AML-193 (cell line): ENCODE data around the gene CEP250.
"Not testable (repeated sequence)": the region's sequence is repeated elsewhere in the genome, so short reads cannot be mapped to it uniquely, and the experiment has no call there.

Experiments
- DNase-seq, 2 experiments: peaks; one replicate each; lab custom pipeline; 2025; lab: John Stamatoyannopoulos, UW

Gene CEP250

DNA sequence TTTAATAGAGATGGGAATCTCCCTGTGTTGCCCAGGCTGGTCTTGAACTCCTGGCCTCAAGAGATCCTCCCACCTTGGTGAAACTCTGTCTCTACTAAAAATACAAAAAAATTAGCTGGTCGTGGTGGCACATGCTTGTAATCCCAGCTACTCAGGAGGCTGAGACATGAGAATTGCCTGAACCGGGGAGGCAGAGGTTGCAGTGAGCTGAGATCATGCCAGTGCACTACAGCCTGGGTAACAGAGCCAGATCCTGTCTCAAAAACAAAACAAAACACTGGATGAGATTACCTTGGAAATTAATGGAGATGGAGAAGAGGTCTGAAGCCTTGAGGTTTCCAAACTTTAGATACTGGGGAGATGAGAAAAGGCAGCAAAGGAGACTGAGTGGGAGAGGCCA, 2.1 kb downstream of the CEP250 start:
- DNase-seq, result not testable (repeated sequence)

DNA sequence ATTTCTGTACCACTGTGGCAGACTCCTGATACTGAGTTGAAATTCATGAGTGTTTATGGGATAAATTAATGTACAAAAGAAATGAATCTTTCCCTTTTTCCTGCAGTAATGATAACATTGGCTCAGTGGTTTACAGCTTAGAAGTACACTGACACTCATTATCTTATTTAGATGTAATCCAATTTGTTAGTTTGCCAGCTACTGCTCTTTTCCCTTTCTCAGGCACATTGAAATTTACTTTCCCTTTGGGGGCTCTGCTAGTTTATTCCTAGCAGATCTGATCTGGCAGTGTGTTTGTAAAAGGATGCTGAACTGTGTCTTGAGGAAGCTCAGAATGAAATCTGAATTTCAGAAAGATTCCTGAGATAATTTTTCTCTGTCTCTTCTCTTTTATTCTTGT, 3.0 kb downstream of the CEP250 start:
- no peak for DNase-seq

DNA sequence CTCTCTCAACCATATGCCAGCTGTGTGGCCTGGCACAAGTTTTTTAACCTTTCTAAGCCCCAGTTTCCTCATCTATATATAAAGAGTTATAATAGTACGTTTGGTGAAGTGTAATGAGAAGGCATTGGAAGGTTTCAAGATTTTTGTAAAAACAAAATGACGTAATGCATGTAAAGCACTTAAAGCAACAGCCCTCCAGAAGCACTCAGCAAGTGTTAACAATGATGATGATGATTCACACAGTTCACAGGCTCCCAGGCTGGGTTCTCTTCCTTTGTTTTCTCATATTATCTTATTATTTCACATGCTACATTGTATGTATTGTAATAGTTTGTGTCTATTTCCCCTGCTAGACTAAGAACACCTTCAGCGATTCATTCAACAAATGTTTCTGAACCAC, 6.2 kb downstream of the CEP250 start:
- no peak for DNase-seq

DNA sequence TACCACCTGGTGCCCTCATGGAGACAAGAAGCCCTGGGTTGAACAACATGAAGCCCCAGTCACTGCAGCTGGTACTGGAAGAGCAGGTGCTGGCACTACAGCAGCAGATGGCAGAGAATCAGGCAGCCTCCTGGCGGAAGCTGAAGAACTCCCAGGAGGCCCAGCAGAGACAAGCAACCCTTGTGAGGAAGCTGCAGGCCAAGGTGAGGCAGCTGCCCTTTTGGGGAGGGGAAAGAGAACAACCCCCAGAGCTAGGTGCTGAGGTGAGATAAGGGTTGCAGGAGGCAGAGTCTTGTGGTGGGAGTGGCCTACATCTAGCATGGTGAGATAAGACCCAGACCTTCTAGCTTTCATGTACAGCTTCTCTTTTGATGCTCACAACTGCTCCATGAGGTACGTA, 7.0 kb downstream of the CEP250 start:
- DNase-seq, result no peak

DNA sequence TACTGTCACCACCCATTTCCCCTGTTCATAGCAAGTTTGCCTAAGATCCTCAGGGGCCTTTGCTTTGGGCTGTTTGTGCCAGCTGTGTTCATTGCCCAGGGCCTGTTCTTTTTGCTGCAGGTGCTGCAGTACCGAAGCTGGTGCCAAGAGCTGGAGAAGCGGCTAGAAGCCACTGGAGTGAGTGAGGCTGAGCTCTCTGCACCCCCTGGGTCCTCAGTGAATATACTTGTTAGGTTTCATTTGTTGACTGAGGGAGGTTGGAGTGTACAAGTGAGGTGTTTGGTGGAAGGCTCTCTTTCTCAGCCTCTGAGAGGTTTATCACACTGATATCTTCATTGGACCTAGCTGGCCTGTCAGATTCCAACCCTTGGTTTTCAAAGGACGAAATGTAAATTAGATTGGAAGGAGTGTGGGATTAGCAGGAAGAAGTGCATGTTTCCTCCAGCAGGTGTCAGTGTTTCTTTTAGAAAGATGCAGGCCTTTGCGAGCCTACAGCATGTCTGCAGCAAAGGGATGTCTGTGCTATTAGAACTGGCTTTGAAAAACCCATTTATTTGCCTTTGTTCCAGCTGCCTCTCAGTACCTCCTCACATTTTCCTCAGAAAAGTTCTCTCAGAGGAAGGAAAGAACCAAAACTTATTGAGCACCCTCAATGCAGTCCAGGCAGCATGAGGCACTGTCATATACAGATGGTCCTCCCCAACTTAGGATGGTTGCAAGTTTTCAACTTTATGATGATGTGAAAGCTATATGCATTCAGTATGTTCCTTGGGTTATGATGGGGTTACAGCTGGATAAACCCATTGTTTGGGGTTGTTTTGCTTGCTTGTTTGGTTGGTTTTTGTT, 8.3 kb downstream of the CEP250 start:
- DNase-seq, result peak; percentile 49 to 60

DNA sequence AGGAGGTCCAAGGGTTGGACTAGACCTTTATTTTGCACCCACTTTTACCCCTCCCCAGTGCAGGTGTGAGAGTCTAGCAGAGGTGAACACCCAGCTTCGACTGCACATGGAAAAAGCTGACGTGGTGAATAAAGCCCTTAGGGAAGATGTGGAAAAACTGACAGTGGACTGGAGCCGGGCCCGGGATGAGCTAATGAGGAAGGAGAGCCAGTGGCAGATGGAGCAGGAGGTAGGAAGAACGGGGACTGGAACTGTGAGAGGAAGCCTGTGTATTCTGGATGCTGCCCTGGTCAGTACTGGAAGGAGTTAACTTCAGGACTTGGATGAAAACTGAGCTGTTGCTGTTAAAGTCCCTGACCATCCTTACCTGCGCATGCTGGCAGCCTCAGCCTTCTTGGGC, 10.6 kb downstream of the CEP250 start:
- DNase-seq, result no peak

DNA sequence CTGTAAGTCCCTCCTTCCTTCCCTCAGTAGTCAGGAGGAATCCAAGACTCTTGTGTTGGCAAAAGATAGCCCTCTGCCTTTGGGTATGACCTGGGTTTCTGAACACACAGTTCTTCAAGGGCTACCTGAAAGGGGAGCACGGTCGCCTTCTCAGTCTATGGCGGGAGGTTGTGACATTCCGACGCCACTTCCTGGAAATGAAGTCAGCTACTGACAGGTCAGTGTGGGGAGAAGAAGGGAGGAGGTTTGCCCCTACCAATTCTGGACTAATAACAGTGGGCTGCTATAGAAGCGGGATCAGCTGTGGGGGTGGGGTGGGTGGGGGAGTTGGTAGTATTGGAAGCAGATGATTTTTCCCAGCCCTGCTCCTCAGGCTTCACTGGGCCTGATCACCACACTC, 11.5 kb downstream of the CEP250 start:
- no peak for DNase-seq

DNA sequence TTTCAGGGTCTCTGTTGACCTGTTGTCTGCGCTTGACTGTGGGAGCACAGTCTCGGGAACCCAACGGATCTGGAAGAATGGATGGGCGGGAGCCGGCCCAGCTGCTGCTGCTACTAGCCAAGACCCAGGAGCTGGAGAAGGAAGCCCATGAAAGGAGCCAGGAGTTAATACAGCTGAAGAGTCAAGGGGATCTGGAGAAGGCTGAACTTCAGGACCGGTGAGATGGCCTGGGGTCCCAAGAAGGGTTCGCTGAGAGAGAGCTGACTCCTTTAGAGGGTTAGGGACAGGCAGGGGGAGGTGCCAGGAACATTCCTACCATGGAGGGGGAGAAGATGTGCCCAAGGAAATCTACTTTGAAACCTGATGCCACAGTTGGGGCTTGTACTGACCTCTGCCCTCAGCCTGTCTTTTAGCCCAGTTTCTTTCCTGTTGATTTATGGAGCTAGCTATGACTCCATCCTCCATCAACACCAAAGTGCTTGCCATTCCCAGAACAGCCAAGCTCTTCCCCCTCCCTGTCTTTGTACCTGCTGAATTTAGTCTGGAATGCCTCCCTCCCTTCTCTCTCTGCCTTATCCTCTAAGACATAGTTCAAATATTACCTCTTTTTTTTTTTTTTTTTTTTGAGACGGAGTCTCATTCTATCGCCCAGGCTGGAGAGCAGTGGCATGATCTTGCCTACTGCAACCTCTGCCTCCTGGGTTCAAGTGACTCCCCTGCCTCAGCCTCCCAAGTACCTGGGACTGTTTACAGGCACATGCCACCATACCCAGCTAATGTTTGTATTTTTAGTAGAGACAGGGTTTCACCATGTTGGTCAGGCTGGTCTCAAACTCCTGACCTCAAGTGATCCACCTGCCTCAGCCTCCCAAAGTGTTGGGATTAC, 12.2 kb downstream of the CEP250 start:
- no peak for DNase-seq

DNA sequence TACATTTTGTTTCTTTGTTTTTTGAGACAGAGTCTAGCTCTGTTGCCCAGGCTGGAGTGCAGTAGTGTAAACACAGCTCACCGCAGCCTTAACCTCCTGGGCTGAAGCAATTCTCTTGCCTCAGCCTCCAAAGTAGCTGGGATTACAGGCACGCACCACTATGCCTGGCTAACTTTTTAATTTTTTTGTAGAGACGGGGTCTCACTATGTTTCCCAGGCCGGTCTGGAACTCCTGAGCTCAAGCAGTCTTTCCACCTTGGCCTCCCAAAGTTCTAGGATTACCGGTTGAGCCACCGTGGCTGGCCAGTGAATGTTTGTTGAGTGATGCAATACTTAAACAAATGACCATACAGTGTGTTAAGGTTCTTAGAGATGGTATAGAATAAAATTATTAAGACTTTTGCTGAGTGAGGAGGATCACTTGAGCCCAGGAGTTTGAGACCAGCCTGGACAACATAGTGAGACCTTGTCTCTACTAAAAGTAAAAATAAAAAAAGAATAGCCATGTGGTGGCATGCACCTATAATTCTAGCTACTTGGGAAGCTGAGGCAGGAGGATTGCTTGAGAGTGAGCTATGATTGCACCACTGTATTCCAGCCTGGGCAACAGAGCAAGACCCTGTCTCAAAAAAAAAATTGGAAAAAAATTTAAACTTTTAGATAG, 13.4 kb downstream of the CEP250 start:
- no peak for DNase-seq

DNA sequence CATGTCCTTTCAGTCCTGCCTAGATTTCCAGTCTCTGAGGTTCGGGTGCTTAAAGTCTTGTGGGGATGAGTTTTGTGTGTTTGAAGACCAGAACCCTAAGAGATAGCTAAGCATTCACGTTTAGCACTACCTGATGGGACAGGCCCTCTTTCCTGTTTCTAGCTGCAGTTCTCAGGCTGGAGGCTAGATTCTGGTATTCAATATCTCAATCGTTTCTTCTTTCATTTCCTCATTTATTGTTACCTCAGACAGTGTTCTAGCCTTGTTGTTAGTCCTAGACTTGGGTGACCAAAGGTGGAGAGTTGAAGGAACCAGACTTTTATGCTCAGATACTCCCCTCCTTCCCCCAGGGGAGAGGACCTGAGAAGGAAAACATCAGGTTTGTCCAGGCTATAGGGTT, 16.8 kb downstream of the CEP250 start:
- DNase-seq, result no peak

DNA sequence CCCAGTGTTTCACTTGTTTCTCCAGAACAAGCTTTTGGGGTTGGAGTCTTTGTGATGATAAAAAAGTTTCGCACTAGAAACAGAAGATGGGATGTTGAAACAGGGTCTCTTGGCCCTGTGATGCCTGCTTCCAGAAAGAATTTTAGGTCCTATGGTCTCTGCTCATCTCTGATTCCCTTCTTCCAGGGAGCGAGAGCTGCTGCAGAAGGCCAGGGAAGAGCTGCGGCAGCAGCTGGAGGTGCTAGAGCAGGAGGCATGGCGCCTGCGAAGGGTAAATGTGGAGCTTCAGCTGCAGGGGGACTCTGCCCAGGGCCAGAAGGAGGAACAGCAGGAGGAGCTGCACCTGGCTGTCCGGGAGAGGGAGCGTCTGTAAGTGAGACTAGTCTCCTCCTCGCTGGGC, 18.3 kb downstream of the CEP250 start:
- no peak for DNase-seq

DNA sequence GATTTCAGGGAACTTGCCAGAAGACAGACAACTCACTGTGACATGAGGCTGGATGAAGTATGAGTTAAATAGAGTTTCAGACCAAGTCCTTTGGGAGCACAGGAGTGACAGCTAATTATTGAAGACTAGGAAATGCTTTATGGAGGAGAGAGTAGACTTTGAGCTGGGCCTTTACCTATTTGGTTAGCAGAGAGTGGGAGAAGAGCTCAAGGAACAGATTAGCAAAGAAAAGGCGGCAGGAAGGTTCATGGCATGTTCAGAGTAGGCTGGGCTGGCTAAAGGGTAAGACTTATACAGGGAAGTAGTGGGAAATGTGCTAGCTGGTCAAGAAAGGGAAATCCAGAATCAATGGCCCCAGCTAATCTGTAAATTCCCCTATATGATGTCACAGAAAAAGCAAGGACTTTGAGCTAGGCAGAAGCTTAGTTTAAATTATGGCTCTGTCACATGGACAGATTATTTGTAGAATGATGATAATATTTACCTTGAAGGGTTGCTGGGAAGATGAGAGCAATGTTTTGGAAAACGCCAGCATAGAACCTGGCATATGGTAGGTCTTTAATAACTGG, 19.0 kb downstream of the CEP250 start:
- no peak for DNase-seq

DNA sequence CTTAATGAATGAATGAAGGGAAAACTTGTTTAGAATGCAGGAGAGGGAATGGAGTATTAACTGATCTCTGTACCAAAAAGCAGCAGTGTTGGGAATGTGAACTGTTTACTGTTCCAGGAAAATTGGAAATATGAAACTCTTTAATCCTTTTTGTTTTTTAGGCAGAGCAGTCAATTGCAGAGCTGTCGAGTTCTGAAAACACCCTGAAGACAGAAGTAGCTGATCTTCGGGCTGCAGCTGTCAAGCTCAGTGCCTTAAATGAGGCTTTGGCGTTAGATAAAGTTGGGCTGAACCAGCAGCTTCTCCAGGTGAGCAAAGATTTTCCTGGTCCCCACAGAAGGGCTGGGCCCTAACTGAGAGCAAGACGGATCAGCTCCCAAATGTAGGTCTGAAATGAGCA, 20.9 kb downstream of the CEP250 start:
- no peak for DNase-seq

DNA sequence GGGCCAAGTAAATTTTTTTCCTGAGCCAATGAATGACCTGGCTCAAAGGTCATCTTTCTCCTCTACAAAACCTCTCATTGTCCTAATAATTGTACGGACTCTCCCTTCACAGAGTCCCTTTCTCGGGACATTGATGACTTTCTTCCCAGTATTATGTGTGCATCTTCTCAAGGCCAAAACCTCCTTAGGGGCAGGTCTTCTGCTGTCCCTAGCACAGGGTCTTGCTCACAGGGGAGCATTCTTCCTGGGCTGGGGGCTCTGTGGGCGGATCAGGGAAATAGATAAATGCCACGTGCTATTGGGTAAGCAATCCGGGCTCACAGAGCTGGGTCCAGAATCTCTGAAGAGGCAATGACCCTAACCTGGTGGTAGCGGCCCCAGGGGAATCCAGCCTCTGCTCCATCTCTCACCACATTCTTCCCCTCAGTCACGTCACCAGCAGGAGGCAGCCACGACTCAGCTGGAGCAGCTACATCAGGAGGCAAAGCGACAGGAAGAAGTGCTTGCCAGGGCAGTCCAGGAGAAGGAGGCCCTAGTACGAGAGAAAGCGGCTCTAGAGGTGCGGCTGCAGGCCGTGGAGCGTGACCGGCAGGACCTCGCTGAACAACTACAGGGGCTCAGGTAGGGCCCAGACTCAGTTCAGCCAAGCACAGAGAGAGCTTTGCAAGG, 23.5 kb downstream of the CEP250 start:
- no peak for DNase-seq

DNA sequence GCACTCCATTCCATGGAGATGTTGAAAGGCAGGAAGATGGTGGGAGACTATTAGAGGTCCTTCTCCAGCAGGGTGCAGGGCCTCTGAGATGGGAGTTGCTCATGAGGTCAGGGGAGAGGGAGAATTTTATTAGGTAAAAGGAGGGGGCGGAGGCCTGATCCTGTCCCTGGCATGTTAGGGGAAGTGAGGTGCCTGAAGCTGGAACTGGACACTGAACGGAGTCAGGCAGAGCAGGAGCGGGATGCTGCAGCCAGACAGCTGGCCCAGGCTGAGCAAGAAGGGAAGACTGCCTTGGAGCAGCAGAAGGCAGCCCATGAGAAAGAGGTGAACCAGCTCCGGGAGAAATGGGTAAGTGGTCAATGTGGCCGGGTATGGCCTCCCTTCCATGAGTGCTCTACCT, 24.4 kb downstream of the CEP250 start:
- no peak for DNase-seq

DNA sequence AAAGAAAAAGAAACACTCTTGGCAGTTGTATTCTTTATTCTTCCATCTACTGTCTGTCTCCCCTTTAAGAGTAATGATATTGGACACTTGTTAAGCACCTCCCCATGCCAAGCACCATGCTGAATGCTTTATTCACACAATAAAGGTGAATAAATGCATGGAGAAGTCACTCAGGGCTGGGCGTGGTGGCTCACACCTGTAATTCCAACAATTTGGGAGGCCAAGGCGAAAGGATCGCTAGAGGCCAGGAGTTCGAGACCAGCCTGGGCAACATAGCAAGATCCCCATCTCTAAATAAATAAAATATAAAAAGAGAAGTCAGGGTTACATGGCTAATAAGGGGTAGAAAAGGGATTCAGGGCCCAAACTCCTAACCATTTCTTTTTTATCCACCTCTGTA, 32.1 kb downstream of the CEP250 start:
- DNase-seq, result no peak

DNA sequence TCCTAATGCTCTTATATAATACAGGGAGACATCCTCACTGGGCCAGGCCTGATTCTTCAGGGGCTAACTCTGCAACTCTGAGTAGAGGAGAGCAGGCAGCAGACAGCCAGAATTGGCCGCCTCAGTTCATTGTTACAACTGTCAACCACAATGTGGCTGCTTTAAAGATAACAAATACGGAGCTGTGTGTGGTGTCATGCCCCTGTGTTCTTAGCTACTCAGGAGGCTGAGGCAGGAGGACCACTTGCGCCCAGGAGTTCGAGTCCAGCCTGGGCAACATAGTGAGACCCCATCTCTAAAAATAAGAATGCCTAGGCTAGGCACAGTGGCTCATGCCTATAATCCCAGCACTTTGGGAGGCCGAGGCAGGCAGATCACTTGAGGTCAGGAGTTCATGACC, 34.3 kb downstream of the CEP250 start:
- no peak for DNase-seq

DNA sequence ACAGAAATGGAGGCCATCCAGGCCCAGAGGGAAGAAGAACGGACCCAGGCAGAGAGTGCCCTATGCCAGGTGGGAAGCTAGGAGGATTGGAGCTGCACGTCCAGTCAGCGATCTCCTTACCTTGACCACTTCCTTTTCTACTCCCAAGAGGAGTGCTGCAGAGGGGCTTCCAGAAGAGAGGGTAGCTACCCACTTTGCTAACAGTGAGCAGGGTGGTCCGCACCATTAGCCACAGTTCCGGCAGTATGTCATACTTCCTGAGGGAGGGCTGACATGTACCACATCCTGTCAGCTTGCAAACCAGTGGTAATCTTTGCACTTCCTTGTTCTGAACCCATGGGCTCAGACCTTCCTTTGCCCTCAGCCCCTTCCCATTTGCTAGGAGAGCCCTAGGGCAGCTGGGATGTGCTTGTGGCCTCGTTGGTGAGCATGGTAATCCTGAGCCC, 35.4 kb downstream of the CEP250 start:
- DNase-seq, result peak; percentile 69 to 77

DNA sequence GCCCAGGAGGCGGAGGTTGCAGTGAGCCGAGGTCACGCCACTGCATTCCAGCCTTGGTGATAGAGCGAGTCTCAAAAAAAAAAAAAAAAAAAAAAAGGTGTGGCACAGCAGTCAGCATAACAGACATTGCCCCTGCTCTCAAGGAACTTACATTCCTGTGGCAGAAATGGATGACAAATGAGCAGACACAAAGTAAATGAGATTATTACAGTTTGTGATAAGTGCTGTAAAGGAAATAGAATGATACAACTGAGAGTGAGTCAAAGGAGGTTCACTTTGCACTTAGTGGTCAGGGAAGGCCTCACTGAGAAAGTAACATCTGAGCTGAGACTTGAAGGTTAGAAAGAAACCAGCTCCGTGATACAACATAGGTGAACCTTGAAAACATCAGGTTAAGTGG, 36.4 kb downstream of the CEP250 start:
- DNase-seq, result no peak

DNA sequence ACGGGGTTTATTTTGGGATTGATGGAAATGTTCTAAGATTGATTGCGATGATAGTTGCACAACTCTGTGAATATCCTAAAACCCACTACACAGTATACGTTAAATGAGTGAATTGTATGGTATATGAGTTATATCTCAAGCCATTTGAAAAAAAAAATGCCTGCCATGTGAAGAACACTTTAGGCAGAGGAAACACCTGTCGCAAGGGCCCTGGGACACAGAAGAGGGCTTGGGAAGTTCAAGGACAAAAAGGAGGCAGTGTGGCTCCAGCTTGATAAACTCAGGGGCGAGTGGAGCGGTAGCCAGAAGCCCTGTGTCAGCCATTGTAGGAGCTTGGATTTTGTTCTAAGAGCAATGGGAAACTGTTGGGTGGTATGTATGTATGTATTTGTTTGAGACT, 37.0 kb downstream of the CEP250 start:
- no peak for DNase-seq

DNA sequence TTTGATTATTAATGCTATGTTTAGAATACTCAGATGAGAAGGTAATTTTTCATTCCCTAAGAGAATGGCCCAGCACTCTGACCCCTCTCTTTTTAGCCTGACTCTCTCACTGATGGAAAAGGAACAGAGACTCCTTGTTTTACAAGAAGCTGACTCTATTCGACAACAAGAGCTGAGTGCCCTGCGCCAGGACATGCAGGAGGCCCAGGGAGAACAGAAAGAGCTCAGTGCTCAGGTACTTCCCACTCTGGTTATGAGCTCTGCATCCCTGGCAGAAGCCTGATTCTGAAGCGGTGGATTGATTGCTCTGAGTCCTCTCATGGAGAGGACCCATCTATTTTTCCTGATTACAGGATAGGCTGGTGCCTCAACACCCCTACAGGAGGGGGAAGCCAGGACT, 41.1 kb downstream of the CEP250 start:
- DNase-seq, result no peak

DNA sequence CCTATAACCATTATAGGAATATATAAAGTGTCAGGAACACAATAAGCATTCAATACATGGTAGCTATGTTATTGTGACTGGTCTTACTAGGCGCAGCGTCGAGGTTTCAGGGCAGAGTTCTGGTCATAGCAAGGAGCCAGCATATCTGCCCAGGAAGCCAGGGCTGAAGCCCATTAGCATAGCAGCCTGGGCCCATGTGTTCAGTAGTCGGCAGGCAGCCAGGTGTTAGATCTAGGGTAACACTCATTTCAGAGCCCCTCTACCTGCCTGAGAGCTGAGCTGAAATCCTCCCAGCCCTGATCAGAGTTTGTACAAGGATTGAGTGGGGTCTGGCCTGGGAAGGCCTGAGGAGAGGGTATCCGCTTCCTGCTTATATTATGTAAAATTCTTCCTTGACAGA, 41.9 kb downstream of the CEP250 start:
- no peak for DNase-seq
